K562 (cell line): Measurements from ENCODE around the gene ZNF554. TPM values are rescaled to one million over a fixed set of nuclear protein-coding genes. Genes with fewer than 3 reads are reported as not detected.

ENCODE experiments used
- CEBPG ChIP-seq, 3 experiments: fragments of 200-800 bp in 1 of 3; sonication (Bioruptor generic) in 1 of 3; sonication (generic) in 1 of 3; formaldehyde crosslinking in 1 of 3; IDR thresholded peaks in 2 of 3; conservative IDR thresholded peaks in 1 of 3; 2 replicates each; pipeline versions ENCODE4 v1.6.1 to v1.8.0; 2016 to 2022; ENCODE audit warnings: missing compliant biosample characterization in 2 of 3, missing genetic modification characterization in 2 of 3, mild to moderate bottlenecking in 1 of 3, missing genetic modification reagents in 1 of 3
- ELF4 ChIP-seq: fragments of 450-650 bp; formaldehyde crosslinking; IDR thresholded peaks from 2 replicates; pipeline ENCODE4 v1.4.0; 2022; ENCODE audit warnings: missing genetic modification characterization
- EWSR1 ChIP-seq: fragments of 450-650 bp; IDR thresholded peaks from 2 replicates; pipeline ENCODE4 v1.6.1; 2018; ENCODE audit warnings: borderline replicate concordance, mild to moderate bottlenecking, low read depth, moderate library complexity; ENCODE audit not compliant: partially characterized antibody
- FIP1L1 ChIP-seq: fragments of 200-400 bp; formaldehyde crosslinking; IDR thresholded peaks from 2 replicates; pipeline ENCODE4 v1.6.1; 2018; ENCODE audit warnings: mild to moderate bottlenecking, low read depth, low read length; ENCODE audit not compliant: poor library complexity, severe bottlenecking
- KDM5B ChIP-seq: fragments of 200-600 bp; sonication (generic); IDR thresholded peaks from 2 replicates; pipeline ENCODE4 v1.6.1; 2012; ENCODE audit warnings: low read depth, mild to moderate bottlenecking, moderate library complexity, low read length, control low read depth, inconsistent platforms; ENCODE audit not compliant: insufficient replicate concordance
- SIN3B ChIP-seq: fragments of 450-650 bp; IDR thresholded peaks from 2 replicates; pipeline ENCODE4 v1.6.1; 2017; ENCODE audit warnings: low read depth, mild to moderate bottlenecking, moderate library complexity
- UBTF ChIP-seq, 2 experiments: IDR thresholded peaks; 2 replicates each; pipeline ENCODE4 v1.6.1; 2012; ENCODE audit warnings: improper control_type of control experiment in 2 of 2, low read depth in 2 of 2, low read length in 2 of 2, borderline replicate concordance in 1 of 2
- YY1 ChIP-seq, 3 experiments: IDR thresholded peaks; 2 replicates each; pipeline ENCODE4 v1.6.1; 2011; ENCODE audit warnings: low read length in 2 of 3, mild to moderate bottlenecking in 2 of 3, moderate library complexity in 2 of 3, borderline replicate concordance in 1 of 3, control low read depth in 1 of 3, low read depth in 1 of 3; ENCODE audit not compliant: insufficient read depth in 3 of 3, insufficient replicate concordance in 2 of 3, control insufficient read depth in 1 of 3, insufficient read length in 1 of 3; ENCODE audit errors: extremely low read depth in 1 of 3
- ZBTB8A ChIP-seq: fragments of 450-650 bp; IDR thresholded peaks from 2 replicates; pipeline ENCODE4 v1.6.1; 2018; ENCODE audit warnings: mild to moderate bottlenecking, moderate library complexity; ENCODE audit not compliant: partially characterized antibody
- ZC3H11A ChIP-seq: IDR thresholded peaks from 2 replicates; pipeline ENCODE4 v1.6.1; 2012; ENCODE audit warnings: low read depth, low read length, improper control_type of control experiment
- ZNF146 ChIP-seq: IDR thresholded peaks from one replicate; pipeline ENCODE4 v1.6.1; 2018; ENCODE audit warnings: missing compliant biosample characterization; ENCODE audit not compliant: unreplicated experiment
- ZNF583 ChIP-seq: fragments of 250-450 bp; sonication (Bioruptor Pico); IDR thresholded peaks from 2 replicates; pipeline ENCODE4 v1.4.0; 2020
- ZZZ3 ChIP-seq: fragments of 450-650 bp; IDR thresholded peaks from 2 replicates; pipeline ENCODE4 v1.6.1; 2016; ENCODE audit warnings: antibody characterized with exemption, mild to moderate bottlenecking, moderate library complexity
- polyA plus RNA-seq, 8 experiments: library from polyadenylated mRNA; depleted of rRNA in 4 of 8; stranded (reverse) in 5 of 8; unstranded in 3 of 8; fragments of >200 nt; fragmentation: Nextera tagmentation in 2 of 8; fragmentation: Illumina TruSeq in 1 of 8; extraction: Ambion mirVana in 2 of 8; extraction: Trizol in 1 of 8; gene quantifications; 2 replicates each; pipeline versions ENCODE4 v1.2.1 to v1.2.3, GENCODE V29; 2011 to 2014; ENCODE audit warnings: inconsistent platforms in 1 of 8, missing spikeins in 1 of 8
- total RNA-seq, 7 experiments: library from RNA; depleted of rRNA in 6 of 7; stranded (reverse); fragments of >200 nt in 6 of 7; fragmentation: Illumina TruSeq in 2 of 7; extraction: Trizol in 2 of 7; gene quantifications; 2 replicates each; pipeline versions ENCODE4 v1.2.1 to v1.2.3, GENCODE V29; 2011 to 2021; ENCODE audit warnings: low replicate concordance in 1 of 7
- TF ChIP-seq, protein P1 (sequence below): fragments of 250-450 bp; sonication (Bioruptor Pico); IDR thresholded peaks from 2 replicates; pipeline ENCODE4 v1.4.0; 2020
- TF ChIP-seq, protein P2 (sequence below): fragments of 450-650 bp; conservative IDR thresholded peaks from 2 replicates; pipeline ENCODE4 v1.6.1; 2016; ENCODE audit warnings: missing genetic modification characterization, low read depth, mild to moderate bottlenecking, control low read depth, missing compliant biosample characterization

The ZNF554 gene
- total and polyA plus RNA-seq, 9 of the 15 experiments (the other 6 are each of a cell fraction or from before 2014, with no cell fraction given), result 0.07 to 1.8 (median 1.1) TPM

DNA sequence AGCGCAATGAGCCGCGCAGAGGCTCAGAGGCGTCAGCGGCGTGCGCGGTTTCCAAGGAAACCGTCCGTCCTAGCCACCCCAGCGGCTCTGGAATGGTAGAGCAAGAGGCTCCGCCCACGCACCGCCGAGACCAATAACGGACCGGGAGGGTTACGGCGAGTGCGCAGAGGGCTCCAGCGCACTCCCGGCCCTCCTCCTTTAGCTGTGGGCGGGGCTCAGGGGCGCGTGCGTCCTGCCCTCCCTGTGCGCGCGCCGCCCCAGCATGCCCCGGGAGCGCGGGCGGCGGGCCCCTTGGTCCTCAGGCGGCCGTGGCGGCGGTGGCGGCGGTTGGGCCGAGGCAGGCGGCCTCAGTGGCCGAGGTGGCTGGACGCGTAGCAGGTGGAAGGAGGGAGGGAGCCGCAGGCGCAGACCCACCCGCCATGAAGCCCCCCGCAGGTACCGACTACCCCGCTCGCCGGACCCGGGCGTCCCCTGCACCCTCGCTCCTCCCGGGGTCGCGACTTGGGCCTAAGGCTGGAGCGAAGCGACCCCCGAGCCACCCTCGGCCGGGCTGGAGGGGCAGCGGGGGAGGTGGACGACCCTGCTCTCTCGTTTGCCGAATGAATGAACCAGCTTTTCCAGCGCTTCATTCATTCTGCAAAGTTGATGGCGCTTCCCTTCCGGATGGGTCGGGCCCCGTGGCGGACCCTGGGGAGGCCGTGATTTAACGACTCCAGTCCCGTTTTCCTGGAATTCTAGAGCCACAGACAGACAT, 34.2 kb upstream of the ZNF554 start, which contains the start of gene THOP1 (continued):
- TF ChIP-seq SIN3B (peak; percentile 66; the same call in 1 of the 2 replicates), CEBPG (CRISPR knock-in tag; IDR thresholded peaks at IDR 0.05) (no peak), CEBPG (tag; conservative IDR thresholded peaks at IDR 0.05 in 1 of 2, IDR thresholded peaks at IDR 0.05 in 1 of 2) (no peak), EWSR1 (no peak), ZNF146 (CRISPR knock-in tag) (no peak), ZC3H11A (no peak), UBTF (IDR thresholded peaks at IDR 0.05; ENCODE audit: borderline replicate concordance in 1 of 2, low read depth in 2 of 2, low read length in 2 of 2) (0 out of 4 replicates have a peak, but pooled peaks of 1 of the 2 experiments have one; percentile 36), ZBTB8A (no peak), KDM5B (peak; percentile 77), ZZZ3 (no peak), FIP1L1 (peak; percentile 90), YY1 (IDR thresholded peaks at IDR 0.05; ENCODE audit: borderline replicate concordance in 1 of 3, control insufficient read depth in 1 of 3, extremely low read depth in 1 of 3, insufficient read depth in 3 of 3, insufficient read length in 1 of 3, insufficient replicate concordance in 2 of 3, low read depth in 1 of 3, low read length in 2 of 3) (peak in 2 of 3 experiments; percentile 52 to 57), ZNF583 (CRISPR knock-in tag) (no peak), ELF4 (no peak)
- TF ChIP-seq, protein P1, sequence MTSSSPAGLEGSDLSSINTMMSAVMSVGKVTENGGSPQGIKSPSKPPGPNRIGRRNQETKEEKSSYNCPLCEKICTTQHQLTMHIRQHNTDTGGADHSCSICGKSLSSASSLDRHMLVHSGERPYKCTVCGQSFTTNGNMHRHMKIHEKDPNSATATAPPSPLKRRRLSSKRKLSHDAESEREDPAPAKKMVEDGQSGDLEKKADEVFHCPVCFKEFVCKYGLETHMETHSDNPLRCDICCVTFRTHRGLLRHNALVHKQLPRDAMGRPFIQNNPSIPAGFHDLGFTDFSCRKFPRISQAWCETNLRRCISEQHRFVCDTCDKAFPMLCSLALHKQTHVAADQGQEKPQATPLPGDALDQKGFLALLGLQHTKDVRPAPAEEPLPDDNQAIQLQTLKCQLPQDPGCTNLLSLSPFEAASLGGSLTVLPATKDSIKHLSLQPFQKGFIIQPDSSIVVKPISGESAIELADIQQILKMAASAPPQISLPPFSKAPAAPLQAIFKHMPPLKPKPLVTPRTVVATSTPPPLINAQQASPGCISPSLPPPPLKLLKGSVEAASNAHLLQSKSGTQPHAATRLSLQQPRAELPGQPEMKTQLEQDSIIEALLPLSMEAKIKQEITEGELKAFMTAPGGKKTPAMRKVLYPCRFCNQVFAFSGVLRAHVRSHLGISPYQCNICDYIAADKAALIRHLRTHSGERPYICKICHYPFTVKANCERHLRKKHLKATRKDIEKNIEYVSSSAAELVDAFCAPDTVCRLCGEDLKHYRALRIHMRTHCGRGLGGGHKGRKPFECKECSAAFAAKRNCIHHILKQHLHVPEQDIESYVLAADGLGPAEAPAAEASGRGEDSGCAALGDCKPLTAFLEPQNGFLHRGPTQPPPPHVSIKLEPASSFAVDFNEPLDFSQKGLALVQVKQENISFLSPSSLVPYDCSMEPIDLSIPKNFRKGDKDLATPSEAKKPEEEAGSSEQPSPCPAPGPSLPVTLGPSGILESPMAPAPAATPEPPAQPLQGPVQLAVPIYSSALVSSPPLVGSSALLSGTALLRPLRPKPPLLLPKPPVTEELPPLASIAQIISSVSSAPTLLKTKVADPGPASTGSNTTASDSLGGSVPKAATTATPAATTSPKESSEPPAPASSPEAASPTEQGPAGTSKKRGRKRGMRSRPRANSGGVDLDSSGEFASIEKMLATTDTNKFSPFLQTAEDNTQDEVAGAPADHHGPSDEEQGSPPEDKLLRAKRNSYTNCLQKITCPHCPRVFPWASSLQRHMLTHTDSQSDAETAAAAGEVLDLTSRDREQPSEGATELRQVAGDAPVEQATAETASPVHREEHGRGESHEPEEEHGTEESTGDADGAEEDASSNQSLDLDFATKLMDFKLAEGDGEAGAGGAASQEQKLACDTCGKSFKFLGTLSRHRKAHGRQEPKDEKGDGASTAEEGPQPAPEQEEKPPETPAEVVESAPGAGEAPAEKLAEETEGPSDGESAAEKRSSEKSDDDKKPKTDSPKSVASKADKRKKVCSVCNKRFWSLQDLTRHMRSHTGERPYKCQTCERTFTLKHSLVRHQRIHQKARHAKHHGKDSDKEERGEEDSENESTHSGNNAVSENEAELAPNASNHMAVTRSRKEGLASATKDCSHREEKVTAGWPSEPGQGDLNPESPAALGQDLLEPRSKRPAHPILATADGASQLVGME (CRISPR knock-in tag), result peak; percentile 49; the same call in 1 of the 2 replicates
- TF ChIP-seq, protein P2, sequence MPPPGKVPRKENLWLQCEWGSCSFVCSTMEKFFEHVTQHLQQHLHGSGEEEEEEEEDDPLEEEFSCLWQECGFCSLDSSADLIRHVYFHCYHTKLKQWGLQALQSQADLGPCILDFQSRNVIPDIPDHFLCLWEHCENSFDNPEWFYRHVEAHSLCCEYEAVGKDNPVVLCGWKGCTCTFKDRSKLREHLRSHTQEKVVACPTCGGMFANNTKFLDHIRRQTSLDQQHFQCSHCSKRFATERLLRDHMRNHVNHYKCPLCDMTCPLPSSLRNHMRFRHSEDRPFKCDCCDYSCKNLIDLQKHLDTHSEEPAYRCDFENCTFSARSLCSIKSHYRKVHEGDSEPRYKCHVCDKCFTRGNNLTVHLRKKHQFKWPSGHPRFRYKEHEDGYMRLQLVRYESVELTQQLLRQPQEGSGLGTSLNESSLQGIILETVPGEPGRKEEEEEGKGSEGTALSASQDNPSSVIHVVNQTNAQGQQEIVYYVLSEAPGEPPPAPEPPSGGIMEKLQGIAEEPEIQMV (tag), result peak; percentile 95
